GM12892 (cell line): ENCODE measurements around the gene TMEM131.
"Not testable (repeated sequence)": the region's sequence is repeated elsewhere in the genome, so short reads cannot be mapped to it uniquely, and the experiment has no call there.

Experiments used
- POLR2A ChIP-seq: IDR thresholded peaks from 2 replicates; pipeline ENCODE4 v1.6.1; 2011; ENCODE audit warnings: low read depth, low read length, control low read depth
- POLR2AphosphoS5 ChIP-seq: IDR thresholded peaks from 2 replicates; pipeline ENCODE4 v1.6.1; 2011; ENCODE audit warnings: low read depth, low read length, control low read depth

- TF ChIP-seq POLR2AphosphoS5, POLR2A: not testable (repeated sequence)
Observed at GRCh38 chr2:97826266-97826847, 169.4 kb downstream of the TMEM131 start.
